Neural cell (in vitro differentiated cells): ENCODE results near the gene GUCD1. TPM values are rescaled to one million over a fixed set of nuclear protein-coding genes. Genes with fewer than 3 reads are reported as not detected.

ENCODE experiments used
- H2AFZ ChIP-seq: fragments of 200-600, 300-800 bp; sonication (generic), shearing (Covaris generic); 2 replicates; pipeline ENCODE4 v1.6.0; 2014; ENCODE audit warnings: low read depth, mild to moderate bottlenecking, antibody characterized with exemption, low read length, moderate library complexity
- H3F3A ChIP-seq: fragments of 200-600 bp; shearing (Covaris generic); 2 replicates; pipeline ENCODE4 v1.6.1; 2016; ENCODE audit warnings: mild to moderate bottlenecking, moderate library complexity, mixed read lengths, antibody characterized with exemption, low read length; ENCODE audit not compliant: insufficient read depth, poor library complexity, severe bottlenecking
- H3K27ac ChIP-seq: fragments of 200-600, 300-800 bp; sonication (generic), shearing (Covaris generic); 2 replicates; pipeline ENCODE4 v1.5.1; 2014; ENCODE audit warnings: mild to moderate bottlenecking, low read length, moderate library complexity
- H3K27me3 ChIP-seq: fragments of 300-800, 200-600 bp; sonication (generic), shearing (Covaris generic); 2 replicates; pipeline ENCODE4 v1.6.0; 2014; ENCODE audit warnings: mild to moderate bottlenecking, low read depth, low read length, moderate library complexity; ENCODE audit not compliant: insufficient read depth
- H3K36me3 ChIP-seq: fragments of 300-800, 200-600 bp; sonication (generic), shearing (Covaris generic); 2 replicates; pipeline ENCODE4 v1.5.1; 2014; ENCODE audit warnings: mild to moderate bottlenecking, antibody characterized with exemption, low read length, moderate library complexity; ENCODE audit not compliant: insufficient read depth
- H3K4me2 ChIP-seq: fragments of 300-800, 200-600 bp; sonication (generic), shearing (Covaris generic); 2 replicates; pipeline ENCODE4 v1.6.0; 2014; ENCODE audit warnings: mild to moderate bottlenecking, low read length
- H3K4me3 ChIP-seq: fragments of 300-800, 200-600 bp; sonication (generic), shearing (Covaris generic); 2 replicates; pipeline ENCODE4 v1.5.1; 2014; ENCODE audit warnings: mild to moderate bottlenecking, low read length, moderate library complexity
- H3K79me2 ChIP-seq: fragments of 200-600 bp; shearing (Covaris generic); replicated peaks from 2 replicates; pipeline ENCODE4 v1.6.0; 2014; ENCODE audit warnings: mild to moderate bottlenecking, low read length, moderate library complexity; ENCODE audit not compliant: insufficient read depth
- H3K9ac ChIP-seq: fragments of 300-800, 200-600 bp; sonication (generic), shearing (Covaris generic); 2 replicates; pipeline ENCODE4 v1.6.1; 2016; ENCODE audit warnings: mild to moderate bottlenecking, low read length, mixed read lengths
- H3K9me2 ChIP-seq: fragments of 200-600 bp; shearing (Covaris generic); 2 replicates; pipeline ENCODE4 v1.6.1; 2016; ENCODE audit warnings: mild to moderate bottlenecking, low read length, mixed read lengths; ENCODE audit not compliant: insufficient read depth
- H3K9me3 ChIP-seq: fragments of 200-600, 300-800 bp; sonication (generic), shearing (Covaris generic); 2 replicates; pipeline ENCODE4 v1.6.1; 2016; ENCODE audit warnings: mild to moderate bottlenecking, mixed run types, low read length, moderate library complexity, mixed read lengths
- H4K20me1 ChIP-seq: fragments of 200-600 bp; shearing (Covaris generic); 2 replicates; pipeline ENCODE4 v1.6.1; 2016; ENCODE audit warnings: mild to moderate bottlenecking, mixed run types; ENCODE audit not compliant: insufficient read depth
- CTCF ChIP-seq: fragments of 450-650 bp; IDR thresholded peaks from 2 replicates; pipeline ENCODE4 v1.5.1; 2014; ENCODE audit warnings: antibody characterized with exemption, mild to moderate bottlenecking, moderate library complexity; ENCODE audit not compliant: poor library complexity, severe bottlenecking
- EP300 ChIP-seq: fragments of 450-650 bp; conservative IDR thresholded peaks from 2 replicates; pipeline ENCODE4 v1.6.1; 2014; ENCODE audit warnings: antibody characterized with exemption, mild to moderate bottlenecking, moderate library complexity; ENCODE audit not compliant: poor library complexity, severe bottlenecking
- EZH2 ChIP-seq: fragments of 200-600, 300-800 bp; shearing (Covaris generic), sonication (generic); IDR thresholded peaks from 2 replicates; pipeline ENCODE4 v1.6.1; 2014; ENCODE audit warnings: antibody characterized with exemption, low read length, borderline replicate concordance, mild to moderate bottlenecking; ENCODE audit not compliant: insufficient read depth, poor library complexity, severe bottlenecking
- POLR2AphosphoS5 ChIP-seq: IDR thresholded peaks from 2 replicates; pipeline ENCODE4 v1.6.1; 2012
- RAD21 ChIP-seq: fragments of 450-650 bp; conservative IDR thresholded peaks from 2 replicates; pipeline ENCODE4 v1.6.1; 2014; ENCODE audit warnings: antibody characterized with exemption, mild to moderate bottlenecking, moderate library complexity
- SMC3 ChIP-seq: fragments of 450-650 bp; conservative IDR thresholded peaks from 2 replicates; pipeline ENCODE4 v1.6.1; 2014; ENCODE audit warnings: antibody characterized with exemption, mild to moderate bottlenecking, moderate library complexity; ENCODE audit not compliant: poor library complexity
- TAF1 ChIP-seq: IDR thresholded peaks from 2 replicates; pipeline ENCODE4 v1.6.1; 2012; ENCODE audit warnings: low read depth
- polyA plus RNA-seq: library from polyadenylated mRNA; depleted of rRNA; stranded (reverse); fragments of >200 nt; gene quantifications from 2 replicates; pipeline ENCODE4 v1.2.3, GENCODE V29; 2014
- TF ChIP-seq, protein P1 (sequence below): IDR thresholded peaks from 2 replicates; pipeline ENCODE4 v1.6.1; 2012; ENCODE audit warnings: borderline replicate concordance

GUCD1 gene
- polyA plus RNA-seq, 1 donor from 2014 or later = 32.6 TPM

DNA sequence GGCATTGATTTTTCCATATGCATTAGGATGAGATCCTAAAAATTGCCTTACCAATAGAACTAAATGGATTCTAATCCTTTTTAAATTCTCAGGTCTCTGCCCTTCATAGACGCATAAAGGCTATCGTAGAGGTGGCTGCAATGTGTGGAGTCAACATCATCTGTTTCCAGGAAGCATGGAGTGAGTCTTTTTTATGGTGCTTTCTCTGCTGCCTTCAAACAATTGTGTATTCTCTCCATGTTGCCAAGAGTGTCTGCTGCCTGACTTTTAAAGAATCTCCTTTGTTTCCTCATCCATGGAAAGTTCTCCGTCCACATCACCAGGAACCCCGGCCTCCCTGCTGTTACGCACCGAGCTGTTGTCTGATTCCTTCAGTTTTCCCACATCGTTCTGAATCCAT, 52.9 kb downstream of the GUCD1 start:
- TF ChIP-seq, protein P1, sequence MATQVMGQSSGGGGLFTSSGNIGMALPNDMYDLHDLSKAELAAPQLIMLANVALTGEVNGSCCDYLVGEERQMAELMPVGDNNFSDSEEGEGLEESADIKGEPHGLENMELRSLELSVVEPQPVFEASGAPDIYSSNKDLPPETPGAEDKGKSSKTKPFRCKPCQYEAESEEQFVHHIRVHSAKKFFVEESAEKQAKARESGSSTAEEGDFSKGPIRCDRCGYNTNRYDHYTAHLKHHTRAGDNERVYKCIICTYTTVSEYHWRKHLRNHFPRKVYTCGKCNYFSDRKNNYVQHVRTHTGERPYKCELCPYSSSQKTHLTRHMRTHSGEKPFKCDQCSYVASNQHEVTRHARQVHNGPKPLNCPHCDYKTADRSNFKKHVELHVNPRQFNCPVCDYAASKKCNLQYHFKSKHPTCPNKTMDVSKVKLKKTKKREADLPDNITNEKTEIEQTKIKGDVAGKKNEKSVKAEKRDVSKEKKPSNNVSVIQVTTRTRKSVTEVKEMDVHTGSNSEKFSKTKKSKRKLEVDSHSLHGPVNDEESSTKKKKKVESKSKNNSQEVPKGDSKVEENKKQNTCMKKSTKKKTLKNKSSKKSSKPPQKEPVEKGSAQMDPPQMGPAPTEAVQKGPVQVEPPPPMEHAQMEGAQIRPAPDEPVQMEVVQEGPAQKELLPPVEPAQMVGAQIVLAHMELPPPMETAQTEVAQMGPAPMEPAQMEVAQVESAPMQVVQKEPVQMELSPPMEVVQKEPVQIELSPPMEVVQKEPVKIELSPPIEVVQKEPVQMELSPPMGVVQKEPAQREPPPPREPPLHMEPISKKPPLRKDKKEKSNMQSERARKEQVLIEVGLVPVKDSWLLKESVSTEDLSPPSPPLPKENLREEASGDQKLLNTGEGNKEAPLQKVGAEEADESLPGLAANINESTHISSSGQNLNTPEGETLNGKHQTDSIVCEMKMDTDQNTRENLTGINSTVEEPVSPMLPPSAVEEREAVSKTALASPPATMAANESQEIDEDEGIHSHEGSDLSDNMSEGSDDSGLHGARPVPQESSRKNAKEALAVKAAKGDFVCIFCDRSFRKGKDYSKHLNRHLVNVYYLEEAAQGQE = no peak
- TF ChIP-seq CTCF (no peak), EZH2 (no peak)
- H3K9ac ChIP-seq = no peak overlapping the region
- no peak overlapping the region for H3K4me2 ChIP-seq
- no peak overlapping the region for H3K4me3 ChIP-seq
- H3K79me2 ChIP-seq = no peaks in the 10 kb centered on the region
- H2AFZ ChIP-seq = no peak overlapping the region
- no peaks in the 10 kb centered on the region for H3K9me3 ChIP-seq
- no peak overlapping the region for H3K27ac ChIP-seq
- no peaks in the 10 kb centered on the region for H3K9me2 ChIP-seq
- no peaks in the 10 kb centered on the region for H3K36me3 ChIP-seq
- H4K20me1 ChIP-seq = no peaks in the 10 kb centered on the region
- no peaks in the 10 kb centered on the region for H3F3A ChIP-seq
- H3K27me3 ChIP-seq = no peaks in the 10 kb centered on the region

DNA sequence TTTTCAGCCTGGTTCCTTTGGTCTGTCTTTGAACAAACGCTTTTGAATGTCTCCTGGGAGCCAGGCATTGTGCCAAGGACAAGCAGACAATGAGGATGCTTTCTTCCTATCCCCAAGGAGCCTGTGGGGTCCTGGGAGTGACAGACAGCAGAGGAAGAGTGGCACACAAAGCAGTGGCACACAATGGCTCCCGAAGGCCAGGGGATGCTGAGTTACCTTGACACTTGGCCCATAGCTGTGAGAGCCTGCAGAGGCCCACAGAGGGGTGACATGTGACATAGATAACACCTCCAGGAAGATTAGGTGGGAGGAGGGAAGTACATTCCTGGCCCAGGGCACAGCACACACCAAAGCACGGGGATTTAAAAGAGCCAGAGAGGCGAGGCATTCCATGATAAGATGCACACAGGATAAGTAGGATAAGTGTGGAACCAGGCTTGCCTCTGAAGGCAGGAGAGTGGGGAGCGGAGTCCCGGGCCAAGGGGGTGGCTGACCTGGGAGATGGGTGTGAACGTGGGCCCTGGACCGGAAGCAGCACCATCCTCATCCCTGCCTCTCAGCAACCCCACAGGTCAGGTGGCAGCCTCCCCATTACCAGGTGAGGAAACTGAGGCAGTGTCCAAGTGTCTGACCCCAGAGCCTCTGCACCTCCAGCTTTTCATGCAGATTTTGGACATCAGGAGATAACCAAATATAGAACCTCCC, 53.5 kb downstream of the GUCD1 start:
- no peak overlapping the region for H3K9ac ChIP-seq
- TF ChIP-seq RAD21 (no peak), EP300 (no peak), SMC3 (no peak), TAF1 (no peak), CTCF (no peak), EZH2 (no peak), POLR2AphosphoS5 (no peak)
- TF ChIP-seq, protein P1 = no peak
- H3K9me3 ChIP-seq = no peaks in the 10 kb centered on the region
- H2AFZ ChIP-seq = no peak overlapping the region
- no peaks in the 10 kb centered on the region for H3K9me2 ChIP-seq
- no peak overlapping the region for H3K27ac ChIP-seq
- no peak overlapping the region for H3K4me2 ChIP-seq
- H3F3A ChIP-seq = no peaks in the 10 kb centered on the region
- H3K4me3 ChIP-seq = no peak overlapping the region
- H3K27me3 ChIP-seq = no peaks in the 10 kb centered on the region
- no peaks in the 10 kb centered on the region for H3K79me2 ChIP-seq
- H3K36me3 ChIP-seq = no peaks in the 10 kb centered on the region
- no peaks in the 10 kb centered on the region for H4K20me1 ChIP-seq
